GM19372 (cell line): Measurements from ENCODE around the gene GADD45GIP1.
"Not testable (repeated sequence)": the region's sequence is repeated elsewhere in the genome, so short reads cannot be mapped to it uniquely, and the experiment has no call there.

Experiments
- ATAC-seq: cut with Tn5 transposase; IDR thresholded peaks from one replicate; pipeline ENCODE4 v1.9.1; 2021; ENCODE audit warnings: mild to moderate bottlenecking, low read depth, moderate library complexity; ENCODE audit not compliant: unreplicated experiment

The GADD45GIP1 gene

GRCh38 chr19:12965017-12965811 is 8.2 kb upstream of the GADD45GIP1 start:
- no peak for ATAC-seq

- ATAC-seq, result no peak
Measured at GRCh38 chr19:12959481-12959880, 2.5 kb upstream of the GADD45GIP1 start.

- not testable (repeated sequence) for ATAC-seq
Measured at GRCh38 chr19:12957389-12957952, 448 bp upstream of the GADD45GIP1 start.

- ATAC-seq, result no peak
Measured at GRCh38 chr19:12955996-12956395, 1.0 kb downstream of the GADD45GIP1 start.

- not testable (repeated sequence) for ATAC-seq
Measured at GRCh38 chr19:12955575-12955974, 1.4 kb downstream of the GADD45GIP1 start.

- ATAC-seq, result no peak
Measured at GRCh38 chr19:12954612-12954962, 2.4 kb downstream of the GADD45GIP1 start.

GRCh38 chr19:12953799-12954611 is 3.0 kb downstream of the GADD45GIP1 start:
- no peak for ATAC-seq

GRCh38 chr19:12953138-12953798 is 3.8 kb downstream of the GADD45GIP1 start:
- ATAC-seq, result no peak

- ATAC-seq, result no peak
Measured at GRCh38 chr19:12952488-12953137, 4.4 kb downstream of the GADD45GIP1 start.

GRCh38 chr19:12952050-12952449 is 5.0 kb downstream of the GADD45GIP1 start:
- ATAC-seq, result not testable (repeated sequence)

GRCh38 chr19:12949363-12950283 is 7.4 kb downstream of the GADD45GIP1 start:
- ATAC-seq, result no peak

- no peak for ATAC-seq
Measured at GRCh38 chr19:12948612-12949362, 8.2 kb downstream of the GADD45GIP1 start.

- ATAC-seq, result no peak
Measured at GRCh38 chr19:12947702-12948611, 9.1 kb downstream of the GADD45GIP1 start.

GRCh38 chr19:12946731-12947496 is 10.1 kb downstream of the GADD45GIP1 start:
- ATAC-seq, result no peak

- peak; percentile 40 for ATAC-seq
Measured at GRCh38 chr19:12946092-12946721, 10.8 kb downstream of the GADD45GIP1 start.

GRCh38 chr19:12945479-12946091 is 11.4 kb downstream of the GADD45GIP1 start, which contains the start of gene RAD23A:
Gene RAD23A, plus strand, starts transcription at chr19:12945862. Its CDS starts 87 bp downstream, at chr19:12945949.
- peak; percentile 81 for ATAC-seq
